ENCODE results near the gene PIGB. TPM values are rescaled to one million over a fixed set of nuclear protein-coding genes. Genes with fewer than 3 reads are reported as not detected.

Gene PIGB
- total RNA-seq: 17.0 and 27.1 TPM in 2 replicates

GRCh38 chr15:55318588-55319494 lies at the start of gene PIGB, which contains the start of gene PIGBOS1:
TSS of gene PIGB (plus strand) at chr15:55319222. CDS start at chr15:55319251, 29 bp downstream.
TSS of gene PIGBOS1 (minus strand) at chr15:55319123. CDS start at chr15:55317792, 1,331 bp downstream.
- no peaks in the 10 kb centered on the region for H3K27me3 ChIP-seq (ENCODE audit: insufficient read depth, low read length)

DNA sequence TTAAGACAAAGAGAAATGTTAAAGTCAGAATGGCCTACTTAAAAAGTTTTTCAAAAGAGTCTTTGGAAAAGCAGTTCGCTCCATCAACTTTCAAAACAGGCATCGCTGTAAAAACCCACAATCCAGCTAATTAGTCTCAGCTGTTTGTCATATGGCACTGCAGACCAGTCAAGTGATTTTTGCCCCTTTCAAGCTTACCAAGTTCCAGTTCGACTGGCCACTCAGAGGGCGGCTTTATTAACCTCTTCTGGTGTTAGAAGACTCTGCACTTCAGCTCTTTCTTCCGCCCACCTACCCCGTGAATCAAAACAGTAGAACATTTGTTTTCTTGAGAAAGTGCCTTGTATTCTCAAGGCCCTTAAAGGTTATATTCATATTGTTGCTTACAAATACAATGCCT lies 48.7 kb upstream of the PIGB start:
- Histone ChIP-seq H3K4me2 (ENCODE audit: insufficient read depth, low read length) (no peak overlapping the region), H3K27me3 (ENCODE audit: insufficient read depth, low read length) (no peaks in the 10 kb centered on the region)
- DNase-seq (ENCODE audit: insufficient read length, low spot score, missing footprints): no peak

More at GRCh38 chr15:55318588-55319494, at the start of gene PIGB, which contains the start of gene PIGBOS1:
- H3K9me3 ChIP-seq (ENCODE audit: low read depth, low read length): no peaks in the 10 kb centered on the region
- H3K36me3 ChIP-seq (ENCODE audit: insufficient read depth, low read length): no peaks in the 10 kb centered on the region
- DNase-seq (ENCODE audit: insufficient read length, low spot score, missing footprints): peak; percentile 91
- peak within 1 kb of the TSS; percentile 85 for H3K4me2 ChIP-seq (ENCODE audit: insufficient read depth, low read length)
- H4K20me1 ChIP-seq (ENCODE audit: insufficient read depth, low read length): no peaks in the 10 kb centered on the region
- peaks cover 9% of the 10 kb centered on the region for H3K4me1 ChIP-seq (ENCODE audit: insufficient read depth, low read length)
- peak within 1 kb of the TSS; percentile 96 for H2AFZ ChIP-seq (ENCODE audit: low read length)
- H3K4me3 ChIP-seq (ENCODE audit: insufficient read depth, low read length): peak within 1 kb of the TSS; percentile 96
- H3K27ac ChIP-seq (ENCODE audit: low read depth, low read length): peak within 1 kb of the TSS; percentile 97
- TF ChIP-seq, protein P1, sequence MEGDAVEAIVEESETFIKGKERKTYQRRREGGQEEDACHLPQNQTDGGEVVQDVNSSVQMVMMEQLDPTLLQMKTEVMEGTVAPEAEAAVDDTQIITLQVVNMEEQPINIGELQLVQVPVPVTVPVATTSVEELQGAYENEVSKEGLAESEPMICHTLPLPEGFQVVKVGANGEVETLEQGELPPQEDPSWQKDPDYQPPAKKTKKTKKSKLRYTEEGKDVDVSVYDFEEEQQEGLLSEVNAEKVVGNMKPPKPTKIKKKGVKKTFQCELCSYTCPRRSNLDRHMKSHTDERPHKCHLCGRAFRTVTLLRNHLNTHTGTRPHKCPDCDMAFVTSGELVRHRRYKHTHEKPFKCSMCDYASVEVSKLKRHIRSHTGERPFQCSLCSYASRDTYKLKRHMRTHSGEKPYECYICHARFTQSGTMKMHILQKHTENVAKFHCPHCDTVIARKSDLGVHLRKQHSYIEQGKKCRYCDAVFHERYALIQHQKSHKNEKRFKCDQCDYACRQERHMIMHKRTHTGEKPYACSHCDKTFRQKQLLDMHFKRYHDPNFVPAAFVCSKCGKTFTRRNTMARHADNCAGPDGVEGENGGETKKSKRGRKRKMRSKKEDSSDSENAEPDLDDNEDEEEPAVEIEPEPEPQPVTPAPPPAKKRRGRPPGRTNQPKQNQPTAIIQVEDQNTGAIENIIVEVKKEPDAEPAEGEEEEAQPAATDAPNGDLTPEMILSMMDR (IDR thresholded peaks at IDR 0.05; ENCODE audit: extremely low read depth, low read depth, low read length): no peak
- H3K79me2 ChIP-seq (ENCODE audit: insufficient read depth, low read length): peaks cover 46% of the 10 kb centered on the region

DNA sequence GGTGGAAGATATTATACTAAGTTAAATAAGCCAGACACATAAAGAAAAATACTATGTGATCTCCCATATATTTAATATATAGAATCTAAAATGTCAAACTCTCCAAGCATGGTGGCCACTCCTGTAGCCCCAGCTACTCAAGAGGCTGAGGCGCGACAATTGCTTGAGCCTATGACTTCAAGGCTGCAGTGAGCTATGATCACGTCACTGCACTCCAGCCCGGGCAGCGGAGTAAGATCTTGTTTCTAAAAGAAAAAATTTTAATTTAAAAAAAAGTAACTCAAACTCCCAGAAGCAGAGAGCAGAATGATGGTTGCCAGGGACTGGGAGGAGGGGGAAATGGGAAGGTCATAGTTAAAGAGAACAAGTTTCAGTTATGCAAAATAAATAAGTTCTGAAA lies 42.7 kb upstream of the PIGB start:
- Histone ChIP-seq H3K4me1 (ENCODE audit: insufficient read depth, low read length) (peaks cover 13% of the 10 kb centered on the region), H3K79me2 (ENCODE audit: insufficient read depth, low read length) (peaks cover 15% of the 10 kb centered on the region), H4K20me1 (ENCODE audit: insufficient read depth, low read length) (peaks cover 6% of the 10 kb centered on the region), H3K27me3 (ENCODE audit: insufficient read depth, low read length) (no peaks in the 10 kb centered on the region), H3K9me3 (ENCODE audit: low read depth, low read length) (no peaks in the 10 kb centered on the region), H2AFZ (ENCODE audit: low read length) (no peak overlapping the region), H3K27ac (ENCODE audit: low read depth, low read length) (no peak overlapping the region), H3K36me3 (ENCODE audit: insufficient read depth, low read length) (no peaks in the 10 kb centered on the region), H3K4me2 (ENCODE audit: insufficient read depth, low read length) (no peak overlapping the region), H3K4me3 (ENCODE audit: insufficient read depth, low read length) (no peak overlapping the region)
- DNase-seq (ENCODE audit: insufficient read length, low spot score, missing footprints): no peak
- TF ChIP-seq, protein P1 (IDR thresholded peaks at IDR 0.05; ENCODE audit: extremely low read depth, low read depth, low read length): no peak

More for the DNA sequence above, 48.7 kb upstream of the PIGB start:
- H3K4me1 ChIP-seq (ENCODE audit: insufficient read depth, low read length): peaks cover 13% of the 10 kb centered on the region
- H3K36me3 ChIP-seq (ENCODE audit: insufficient read depth, low read length): no peaks in the 10 kb centered on the region
- H4K20me1 ChIP-seq (ENCODE audit: insufficient read depth, low read length): no peaks in the 10 kb centered on the region
- TF ChIP-seq, protein P1 (IDR thresholded peaks at IDR 0.05; ENCODE audit: extremely low read depth, low read depth, low read length): no peak
- H2AFZ ChIP-seq (ENCODE audit: low read length): no peak overlapping the region
- H3K79me2 ChIP-seq (ENCODE audit: insufficient read depth, low read length): peaks cover 2% of the 10 kb centered on the region
- no peak overlapping the region for H3K4me3 ChIP-seq (ENCODE audit: insufficient read depth, low read length)
- no peak overlapping the region for H3K27ac ChIP-seq (ENCODE audit: low read depth, low read length)
- H3K9me3 ChIP-seq (ENCODE audit: low read depth, low read length): no peaks in the 10 kb centered on the region

GRCh38 chr15:55277116-55277564 lies 41.9 kb upstream of the PIGB start:
- no peak overlapping the region for H3K27ac ChIP-seq (ENCODE audit: low read depth, low read length)
- no peak overlapping the region for H2AFZ ChIP-seq (ENCODE audit: low read length)
- DNase-seq (ENCODE audit: insufficient read length, low spot score, missing footprints): no peak
- H3K36me3 ChIP-seq (ENCODE audit: insufficient read depth, low read length): no peaks in the 10 kb centered on the region
- TF ChIP-seq, protein P1 (IDR thresholded peaks at IDR 0.05; ENCODE audit: extremely low read depth, low read depth, low read length): no peak
- H3K79me2 ChIP-seq (ENCODE audit: insufficient read depth, low read length): peaks cover 16% of the 10 kb centered on the region
- H3K27me3 ChIP-seq (ENCODE audit: insufficient read depth, low read length): no peaks in the 10 kb centered on the region
- H3K4me3 ChIP-seq (ENCODE audit: insufficient read depth, low read length): no peak overlapping the region
- peaks cover 17% of the 10 kb centered on the region for H3K4me1 ChIP-seq (ENCODE audit: insufficient read depth, low read length)
- H3K4me2 ChIP-seq (ENCODE audit: insufficient read depth, low read length): no peak overlapping the region
- H4K20me1 ChIP-seq (ENCODE audit: insufficient read depth, low read length): peaks cover 6% of the 10 kb centered on the region
- no peaks in the 10 kb centered on the region for H3K9me3 ChIP-seq (ENCODE audit: low read depth, low read length)

Data from osteoblast (primary cell).